Chondrocyte (in vitro differentiated cells): Measurements from ENCODE around the gene ESPNL. TPM values are rescaled to one million over a fixed set of nuclear protein-coding genes. Genes with fewer than 3 reads are reported as not detected.

ENCODE experiments used
- DNase-seq: peaks from one replicate; pipeline ENCODE4 v3.0.0; 2021; ENCODE audit warnings: mixed read lengths, low spot score
- H3K27ac Mint-ChIP-seq: one replicate; pipeline ENCODE4 v1.8.0; 2021; ENCODE audit warnings: mild to moderate bottlenecking, moderate library complexity, mixed read lengths; ENCODE audit not compliant: unreplicated experiment
- H3K27me3 Mint-ChIP-seq: 2 replicates; pipeline ENCODE4 v1.8.0; 2021; ENCODE audit warnings: low read depth, mixed read lengths
- H3K36me3 Mint-ChIP-seq: 2 replicates; pipeline ENCODE4 v1.8.0; 2021; ENCODE audit warnings: low read depth, mixed read lengths
- H3K4me1 Mint-ChIP-seq: 2 replicates; pipeline ENCODE4 v1.8.0; 2021; ENCODE audit warnings: low read depth, mild to moderate bottlenecking, mixed read lengths
- H3K4me3 Mint-ChIP-seq: one replicate; pipeline ENCODE4 v1.8.0; 2021; ENCODE audit warnings: mild to moderate bottlenecking, moderate library complexity, mixed read lengths; ENCODE audit not compliant: unreplicated experiment
- H3K9me3 Mint-ChIP-seq: 2 replicates; pipeline ENCODE4 v1.8.0; 2021; ENCODE audit warnings: low read depth, mixed read lengths
- total RNA-seq: library from RNA; stranded (reverse); gene quantifications from 3 replicates; pipeline ENCODE4 v1.2.1, GENCODE V29; 2021
- TF ChIP-seq, protein P1 (sequence below): fragments of 200-600 bp; sonication (generic); IDR thresholded peaks from 2 replicates; pipeline ENCODE4 v1.5.0; 2021; ENCODE audit warnings: antibody characterized with exemption, mild to moderate bottlenecking, moderate library complexity

The ESPNL gene
- total RNA-seq, 1 donor from 2014 or later: 0.07 TPM

DNA sequence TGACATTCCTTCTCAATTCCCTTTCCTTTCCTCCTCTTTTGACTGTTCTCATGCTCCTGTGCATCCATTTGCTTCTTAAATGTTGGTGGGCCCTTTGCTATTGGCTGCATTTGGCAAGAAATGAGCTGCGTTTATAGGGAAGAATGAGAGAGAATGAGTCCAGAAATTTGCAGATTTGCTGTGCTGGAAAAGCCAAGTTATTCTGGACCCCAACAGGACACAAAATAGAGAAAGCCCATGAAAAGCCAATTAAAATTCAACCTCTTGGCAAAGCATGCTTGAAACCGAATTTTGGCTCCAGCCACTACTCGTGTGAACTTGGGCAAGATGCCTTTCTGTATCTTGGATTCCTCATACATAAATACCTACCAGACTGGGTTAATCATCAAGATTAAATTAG lies 40.6 kb upstream of the ESPNL start:
- Mint-ChIP-seq H3K4me1 (peaks cover 18% of the 10 kb centered on the region), H3K4me3 (peak overlapping the region; percentile 89), H3K9me3 (no peaks in the 10 kb centered on the region), H3K27ac (peak overlapping the region; percentile 50), H3K27me3 (no peaks in the 10 kb centered on the region), H3K36me3 (peaks cover 4% of the 10 kb centered on the region)
- DNase-seq: no peak
- TF ChIP-seq, protein P1, sequence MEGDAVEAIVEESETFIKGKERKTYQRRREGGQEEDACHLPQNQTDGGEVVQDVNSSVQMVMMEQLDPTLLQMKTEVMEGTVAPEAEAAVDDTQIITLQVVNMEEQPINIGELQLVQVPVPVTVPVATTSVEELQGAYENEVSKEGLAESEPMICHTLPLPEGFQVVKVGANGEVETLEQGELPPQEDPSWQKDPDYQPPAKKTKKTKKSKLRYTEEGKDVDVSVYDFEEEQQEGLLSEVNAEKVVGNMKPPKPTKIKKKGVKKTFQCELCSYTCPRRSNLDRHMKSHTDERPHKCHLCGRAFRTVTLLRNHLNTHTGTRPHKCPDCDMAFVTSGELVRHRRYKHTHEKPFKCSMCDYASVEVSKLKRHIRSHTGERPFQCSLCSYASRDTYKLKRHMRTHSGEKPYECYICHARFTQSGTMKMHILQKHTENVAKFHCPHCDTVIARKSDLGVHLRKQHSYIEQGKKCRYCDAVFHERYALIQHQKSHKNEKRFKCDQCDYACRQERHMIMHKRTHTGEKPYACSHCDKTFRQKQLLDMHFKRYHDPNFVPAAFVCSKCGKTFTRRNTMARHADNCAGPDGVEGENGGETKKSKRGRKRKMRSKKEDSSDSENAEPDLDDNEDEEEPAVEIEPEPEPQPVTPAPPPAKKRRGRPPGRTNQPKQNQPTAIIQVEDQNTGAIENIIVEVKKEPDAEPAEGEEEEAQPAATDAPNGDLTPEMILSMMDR: no peak

DNA sequence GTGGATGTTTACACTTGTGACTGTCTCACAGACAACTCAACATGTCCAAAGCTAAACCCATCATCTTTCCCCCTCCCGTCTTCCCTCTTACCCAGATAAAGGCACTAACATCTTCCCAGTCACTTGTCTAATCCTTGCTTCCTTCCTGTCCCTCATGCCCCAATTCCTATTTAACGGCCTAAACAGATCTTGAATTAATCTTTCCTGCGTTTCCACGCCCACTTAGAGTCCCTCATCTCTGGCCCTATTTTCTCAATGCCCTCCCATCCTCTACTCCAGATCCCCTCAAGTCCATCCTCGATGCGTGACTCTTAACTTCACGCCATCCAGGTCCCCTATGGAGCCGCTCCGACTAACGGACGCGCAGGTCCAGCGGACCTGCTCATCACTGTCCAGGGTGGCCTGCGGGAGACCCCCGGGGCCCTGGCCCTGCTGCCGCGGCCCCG lies 40.0 kb upstream of the ESPNL start:
- TF ChIP-seq, protein P1: no peak
- peak overlapping the region; percentile 88 for H3K27ac Mint-ChIP-seq
- H3K4me3 Mint-ChIP-seq: peak overlapping the region; percentile 89
- no peaks in the 10 kb centered on the region for H3K27me3 Mint-ChIP-seq
- no peaks in the 10 kb centered on the region for H3K9me3 Mint-ChIP-seq
- peaks cover 18% of the 10 kb centered on the region for H3K4me1 Mint-ChIP-seq
- peaks cover 7% of the 10 kb centered on the region for H3K36me3 Mint-ChIP-seq
- DNase-seq: no peak

DNA sequence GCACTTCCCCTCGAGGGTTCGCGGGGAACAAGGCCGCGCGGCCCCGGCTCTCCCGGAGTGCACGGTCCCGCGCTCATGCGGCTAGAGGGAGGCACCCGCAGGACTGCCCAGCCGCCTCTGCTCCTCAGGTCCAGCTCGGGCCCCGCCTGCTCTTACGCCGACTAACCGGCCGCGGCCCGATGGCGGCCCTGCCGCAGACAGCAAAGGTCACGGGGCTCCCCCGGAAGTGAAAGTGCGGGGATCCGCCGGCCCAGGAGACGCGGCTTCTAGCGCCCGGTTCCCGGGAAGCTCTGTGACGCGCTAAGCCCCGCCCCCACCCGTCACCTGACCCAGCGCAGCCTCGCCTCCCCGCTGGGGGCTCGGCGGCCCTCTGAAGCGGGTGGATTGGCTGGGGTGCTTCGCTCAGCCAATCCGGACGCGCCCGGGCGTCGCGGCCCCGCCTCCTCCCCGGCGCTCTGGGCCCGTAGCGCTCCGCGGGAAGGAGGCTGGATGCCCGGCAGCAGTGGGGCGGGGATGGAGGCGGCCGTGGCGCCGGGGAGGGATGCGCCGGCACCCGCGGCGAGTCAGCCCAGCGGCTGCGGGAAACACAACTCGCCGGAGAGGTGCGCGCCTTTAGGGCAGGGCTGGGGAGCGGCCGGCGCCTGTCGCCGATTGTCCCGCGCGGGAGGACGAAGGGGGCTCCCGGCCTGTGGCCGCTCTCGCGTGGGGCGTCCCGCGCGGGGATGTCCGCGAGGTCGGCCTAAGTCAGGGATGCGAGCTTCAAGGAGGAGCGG lies 39.4 kb upstream of the ESPNL start, which contains the start of gene SCLY:
SCLY (plus strand) TSS at position 460 of the 773 bp plus-strand sequence; CDS start at position 514, 54 bp downstream.
- Mint-ChIP-seq H3K4me3 (peak within 1 kb of the TSS; percentile 89), H3K27ac (peak within 1 kb of the TSS; percentile 91), H3K9me3 (no peaks in the 10 kb centered on the region), H3K27me3 (no peaks in the 10 kb centered on the region), H3K36me3 (peaks cover 9% of the 10 kb centered on the region), H3K4me1 (peaks cover 18% of the 10 kb centered on the region)
- TF ChIP-seq, protein P1: no peak
- DNase-seq: peak; percentile 97

DNA sequence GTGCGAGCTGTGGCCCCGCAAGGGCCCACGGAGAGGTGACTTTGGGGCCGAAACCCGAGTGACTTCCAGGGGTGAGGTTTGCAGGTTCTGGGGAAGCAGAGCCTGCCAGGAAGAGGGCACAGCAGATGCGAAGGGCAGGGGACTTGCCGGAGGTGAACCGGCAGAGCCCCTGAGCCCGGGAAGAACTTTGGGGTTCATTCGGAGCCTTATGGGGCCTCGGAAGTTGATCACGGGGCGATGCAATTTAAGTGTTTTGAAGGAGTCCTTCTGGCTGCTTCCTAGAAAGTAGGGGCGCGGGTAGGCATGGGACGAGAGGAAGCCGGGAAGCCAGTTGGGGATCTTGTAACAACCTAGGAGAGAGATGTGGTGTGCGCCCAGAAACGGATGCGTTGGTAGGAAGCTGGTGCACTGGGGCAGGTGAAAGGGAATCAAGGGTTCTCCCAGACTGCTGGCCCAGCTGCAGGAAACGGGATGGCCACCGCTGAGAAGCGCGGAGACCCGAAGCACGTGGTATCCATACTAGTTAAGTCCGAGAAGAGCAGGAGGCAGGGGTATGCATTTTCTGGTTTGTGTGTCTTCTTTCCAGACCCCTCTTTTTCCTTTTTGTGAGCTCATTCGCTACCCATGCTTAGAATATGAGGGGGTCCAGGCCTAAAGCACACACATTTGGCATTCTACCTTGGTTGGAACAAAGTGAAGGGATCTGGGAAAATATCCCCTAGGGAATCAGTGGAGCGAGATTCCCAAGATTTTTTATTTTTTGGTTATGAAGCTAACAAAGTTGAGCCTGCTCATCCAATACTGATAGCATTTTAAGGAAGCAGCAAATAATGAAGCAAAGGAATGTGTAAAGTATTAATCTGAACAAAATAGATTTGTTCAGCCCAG lies 38.6 kb upstream of the ESPNL start:
- peaks cover 18% of the 10 kb centered on the region for H3K4me1 Mint-ChIP-seq
- H3K27ac Mint-ChIP-seq: peak overlapping the region; percentile 88
- no peak for DNase-seq
- TF ChIP-seq, protein P1: no peak
- H3K4me3 Mint-ChIP-seq: peak overlapping the region; percentile 89
- H3K36me3 Mint-ChIP-seq: peaks cover 11% of the 10 kb centered on the region
- no peaks in the 10 kb centered on the region for H3K27me3 Mint-ChIP-seq
- H3K9me3 Mint-ChIP-seq: no peaks in the 10 kb centered on the region
